NB4 (cell line): ENCODE data around the gene FAM47E.

Experiments used
- CTCF ChIP-seq: IDR thresholded peaks from one replicate; pipeline ENCODE4 v1.5.1; 2012; ENCODE audit warnings: low read depth, low read length
- MAX ChIP-seq: IDR thresholded peaks from 2 replicates; pipeline ENCODE4 v1.6.1; 2011; ENCODE audit warnings: low read depth, low read length
- POLR2A ChIP-seq: IDR thresholded peaks from 2 replicates; pipeline ENCODE4 v1.6.1; 2011; ENCODE audit warnings: mild to moderate bottlenecking; ENCODE audit not compliant: insufficient read length; ENCODE audit errors: extremely low read depth

GRCh38 chr4:76280488-76281441 is 29.2 kb downstream of the FAM47E start:
- no peak for TF ChIP-seq CTCF
- TF ChIP-seq POLR2A, result no peak
- no peak for TF ChIP-seq MAX
